Caco-2 (cell line): ENCODE data around the gene KLK1. TPM values are rescaled to one million over a fixed set of nuclear protein-coding genes. Genes with fewer than 3 reads are reported as not detected.

Source experiments
- BruUV-seq: library from RNA; stranded (reverse); fragments of 400-500 nt; replicated peaks from 2 replicates; lab custom pipeline; 2021; lab: Mats Ljungman, UMichigan
- CTCF ChIA-PET: fragments of 300-600 bp; sonication (Branson Sonifier 250); formaldehyde crosslinking; loops from one replicate; lab custom pipeline; 2022; ENCODE audit warnings: antibody characterized with exemption; lab: Charles Lee
- POLR2A ChIA-PET: fragments of 300-600 bp; sonication (Branson Sonifier 250); formaldehyde crosslinking; loops from one replicate; lab custom pipeline; 2022; ENCODE audit warnings: antibody characterized with exemption; lab: Charles Lee
- DNase-seq, 2 experiments: peaks; one replicate each; pipeline versions ENCODE4 v3.0.0 to v3.0.0-alpha.2; 2020 to 2022
- H3K27me3 ChIP-seq: replicated peaks from 2 replicates; pipeline ENCODE4 v1.6.0; 2011; ENCODE audit warnings: low read length; ENCODE audit not compliant: control insufficient read depth, insufficient read depth
- H3K36me3 ChIP-seq: 2 replicates; pipeline ENCODE4 v1.5.1; 2011; ENCODE audit warnings: low read length; ENCODE audit not compliant: control insufficient read depth, insufficient read depth
- H3K4me1 ChIP-seq: fragments of 250-450 bp; sonication (Bioruptor Pico); 2 replicates; pipeline ENCODE4 v1.5.1; 2020; ENCODE audit warnings: mild to moderate bottlenecking
- H3K4me3 ChIP-seq: 2 replicates; pipeline ENCODE4 v1.5.1; 2011; ENCODE audit warnings: low read depth, mild to moderate bottlenecking, control low read depth, low read length
- H3K9me3 ChIP-seq: fragments of 250-450 bp; sonication (Bioruptor Pico); 2 replicates; pipeline ENCODE4 v1.5.1; 2020; ENCODE audit warnings: mild to moderate bottlenecking, moderate library complexity
- H3K27ac Mint-ChIP-seq: one replicate; pipeline ENCODE4 v1.8.0; 2022; ENCODE audit warnings: mixed read lengths; ENCODE audit not compliant: unreplicated experiment
- H3K27me3 Mint-ChIP-seq: one replicate; pipeline ENCODE4 v1.8.0; 2022; ENCODE audit warnings: mixed read lengths; ENCODE audit not compliant: insufficient read depth, unreplicated experiment
- H3K36me3 Mint-ChIP-seq: one replicate; pipeline ENCODE4 v1.8.0; 2022; ENCODE audit warnings: mild to moderate bottlenecking, mixed read lengths; ENCODE audit not compliant: insufficient read depth, unreplicated experiment
- H3K4me1 Mint-ChIP-seq: one replicate; pipeline ENCODE4 v1.8.0; 2022; ENCODE audit warnings: low read depth, mixed read lengths; ENCODE audit not compliant: unreplicated experiment
- H3K4me3 Mint-ChIP-seq: one replicate; pipeline ENCODE4 v1.8.0; 2022; ENCODE audit warnings: mild to moderate bottlenecking, moderate library complexity, mixed read lengths; ENCODE audit not compliant: unreplicated experiment
- H3K9me3 Mint-ChIP-seq: one replicate; pipeline ENCODE4 v1.8.0; 2022; ENCODE audit warnings: mixed read lengths; ENCODE audit not compliant: unreplicated experiment
- CTCF ChIP-seq, 2 experiments: fragments of 200-600 bp in 1 of 2; IDR thresholded peaks; 1 replicate in 1 of 2; 2 replicates in 1 of 2; pipeline versions ENCODE4 v1.5.1 to v1.8.0; 2011 to 2022; ENCODE audit warnings: antibody characterized with exemption in 1 of 2, control low read depth in 1 of 2, inconsistent platforms in 1 of 2, low read depth in 1 of 2, low read length in 1 of 2, mild to moderate bottlenecking in 1 of 2, moderate library complexity in 1 of 2; ENCODE audit not compliant: insufficient read depth in 1 of 2, severe bottlenecking in 1 of 2, unreplicated experiment in 1 of 2
- intact Hi-C: fragments of 100-400 bp; cut with micrococcal nuclease; formaldehyde crosslinking; loops from one replicate; pipeline ENCODE4 v1.10.0; 2022; ENCODE audit not compliant: unreplicated experiment
- total RNA-seq: library from RNA; stranded (reverse); gene quantifications from 2 replicates; pipeline ENCODE4 v1.2.3, GENCODE V29; 2022

Gene KLK1
- total RNA-seq, 1 experiment from 2014 or later, result 0.73 TPM

- no peak for TF ChIP-seq CTCF (IDR thresholded peaks at IDR 0.05; ENCODE audit: insufficient read depth in 1 of 2, low read depth in 1 of 2, low read length in 1 of 2, severe bottlenecking in 1 of 2, unreplicated experiment in 1 of 2)
- Histone ChIP-seq H3K27me3 (0 out of 2 replicates have a peak, but pooled peaks cover 1% of the 10 kb centered on the region), H3K4me3 (no peak overlapping the region), H3K36me3 (no peaks in the 10 kb centered on the region), H3K9me3 (peaks cover 8% of the 10 kb centered on the region; the same call in 1 of the 2 replicates), H3K4me1 (no peaks in the 10 kb centered on the region)
- no peaks in the 10 kb centered on the region for H3K36me3 Mint-ChIP-seq
- intact Hi-C loops, result no loop called here
- no peak overlapping the region for H3K4me3 Mint-ChIP-seq
- H3K27ac Mint-ChIP-seq, result no peak overlapping the region
- CTCF ChIA-PET, result no interaction called here
- peaks cover 22% of the 10 kb centered on the region for H3K27me3 Mint-ChIP-seq
- DNase-seq, result peak in 1 of 2 experiments; percentile 23
- H3K4me1 Mint-ChIP-seq, result no peaks in the 10 kb centered on the region
- POLR2A ChIA-PET, result no interaction called here
- H3K9me3 Mint-ChIP-seq, result peaks cover 10% of the 10 kb centered on the region
- no TSS peak for BruUV-seq
These were observed 18.5 kb upstream of the KLK1 start for GRCh38 chr19:50842130-50842529.

GRCh38 chr19:50839712-50840655 lies 16.4 kb upstream of the KLK1 start:
- Mint-ChIP-seq H3K9me3 (peaks cover 10% of the 10 kb centered on the region), H3K36me3 (peaks cover 5% of the 10 kb centered on the region), H3K4me3 (no peak overlapping the region), H3K4me1 (peaks cover 6% of the 10 kb centered on the region), H3K27ac (no peak overlapping the region), H3K27me3 (peaks cover 24% of the 10 kb centered on the region)
- BruUV-seq, result no TSS peak
- CTCF ChIA-PET, result interaction anchor here (0.5 kb wide), 1 partner anchor 177 kb away, joined by 4 read pairs; no protein-coding TSS in a partner anchor
- no peak for TF ChIP-seq CTCF (IDR thresholded peaks at IDR 0.05; ENCODE audit: insufficient read depth in 1 of 2, low read depth in 1 of 2, low read length in 1 of 2, severe bottlenecking in 1 of 2, unreplicated experiment in 1 of 2)
- intact Hi-C loops, result no loop called here
- Histone ChIP-seq H3K4me1 (peaks cover 4% of the 10 kb centered on the region; the same call in 1 of the 2 replicates), H3K27me3 (0 out of 2 replicates have a peak, but pooled peaks cover 1% of the 10 kb centered on the region), H3K9me3 (peaks cover 8% of the 10 kb centered on the region; the same call in 1 of the 2 replicates), H3K4me3 (no peak overlapping the region), H3K36me3 (no peaks in the 10 kb centered on the region)
- DNase-seq, result no peak
- POLR2A ChIA-PET, result no interaction called here

GRCh38 chr19:50838239-50838638 lies 14.7 kb upstream of the KLK1 start:
- CTCF ChIA-PET, result no interaction called here
- H3K36me3 ChIP-seq, result no peaks in the 10 kb centered on the region
- Mint-ChIP-seq H3K27me3 (peaks cover 15% of the 10 kb centered on the region), H3K9me3 (peaks cover 10% of the 10 kb centered on the region), H3K4me1 (peaks cover 6% of the 10 kb centered on the region), H3K4me3 (no peak overlapping the region), H3K27ac (no peak overlapping the region), H3K36me3 (peaks cover 11% of the 10 kb centered on the region)
- no peak for DNase-seq
- peaks cover 3% of the 10 kb centered on the region; the same call in 1 of the 2 replicates for H3K9me3 ChIP-seq
- POLR2A ChIA-PET, result no interaction called here
- TF ChIP-seq CTCF (IDR thresholded peaks at IDR 0.05; ENCODE audit: insufficient read depth in 1 of 2, low read depth in 1 of 2, low read length in 1 of 2, severe bottlenecking in 1 of 2, unreplicated experiment in 1 of 2), result no peak
- no peaks in the 10 kb centered on the region for H3K27me3 ChIP-seq
- no TSS peak for BruUV-seq
- no peak overlapping the region for H3K4me3 ChIP-seq
- H3K4me1 ChIP-seq, result peaks cover 4% of the 10 kb centered on the region; the same call in 1 of the 2 replicates
- intact Hi-C loops, result no loop called here
